GM21786 (cell line): Measurements from ENCODE around the gene HPD.
A peak's percentile ranks its signal among the peaks of the same experiment; 100 is the strongest.
"Not testable (repeated sequence)": the region's sequence is repeated elsewhere in the genome, so short reads cannot be mapped to it uniquely, and the experiment has no call there.

Source experiments
- ATAC-seq: cut with Tn5 transposase; IDR thresholded peaks from one replicate; pipeline ENCODE4 v1.9.1; 2021; ENCODE audit not compliant: unreplicated experiment

Gene HPD

GRCh38 chr12:121869229-121869628 lies 10.6 kb upstream of the HPD start:
- not testable (repeated sequence) for ATAC-seq

GRCh38 chr12:121866331-121866730 lies 7.7 kb upstream of the HPD start:
- ATAC-seq = no peak

GRCh38 chr12:121861636-121862254 lies 3.1 kb upstream of the HPD start:
- no peak for ATAC-seq

GRCh38 chr12:121860699-121861098 lies 2.0 kb upstream of the HPD start:
- ATAC-seq = not testable (repeated sequence)

- no peak for ATAC-seq
Measured at GRCh38 chr12:121860257-121860656, 1.6 kb upstream of the HPD start.

GRCh38 chr12:121858318-121858661 lies 369 bp downstream of the HPD start:
- ATAC-seq = no peak

GRCh38 chr12:121857322-121858246 lies 1.1 kb downstream of the HPD start:
- no peak for ATAC-seq

- ATAC-seq = not testable (repeated sequence)
Measured at GRCh38 chr12:121852392-121852791, 6.3 kb downstream of the HPD start.

- ATAC-seq = no peak
Measured at GRCh38 chr12:121849665-121850064, 9.0 kb downstream of the HPD start.

- ATAC-seq = no peak
Measured at GRCh38 chr12:121849211-121849610, 9.4 kb downstream of the HPD start.

- no peak for ATAC-seq
Measured at GRCh38 chr12:121845701-121846100, 13.0 kb downstream of the HPD start.

- ATAC-seq = no peak
Measured at GRCh38 chr12:121843236-121843982, 15.2 kb downstream of the HPD start.

GRCh38 chr12:121839993-121840761 lies 18.5 kb downstream of the HPD start:
- ATAC-seq = no peak

GRCh38 chr12:121839106-121839992 lies 19.3 kb downstream of the HPD start:
- peak; percentile 95 for ATAC-seq

- ATAC-seq = no peak
Measured at GRCh38 chr12:121838126-121838525, 20.5 kb downstream of the HPD start.

GRCh38 chr12:121837680-121838079 lies 21.0 kb downstream of the HPD start:
- no peak for ATAC-seq

- no peak for ATAC-seq
Measured at GRCh38 chr12:121831571-121832245, 27.0 kb downstream of the HPD start.

GRCh38 chr12:121830588-121831265 lies 27.9 kb downstream of the HPD start:
- ATAC-seq = no peak

GRCh38 chr12:121830134-121830533 lies 28.5 kb downstream of the HPD start:
- ATAC-seq = no peak
